ENCODE data around the gene CTSC. TPM values are rescaled to one million over a fixed set of nuclear protein-coding genes. Genes with fewer than 3 reads are reported as not detected.

The CTSC gene
- total and polyA plus RNA-seq, 12 donors, result 6.3 to 161 (median 15.1) TPM

DNA sequence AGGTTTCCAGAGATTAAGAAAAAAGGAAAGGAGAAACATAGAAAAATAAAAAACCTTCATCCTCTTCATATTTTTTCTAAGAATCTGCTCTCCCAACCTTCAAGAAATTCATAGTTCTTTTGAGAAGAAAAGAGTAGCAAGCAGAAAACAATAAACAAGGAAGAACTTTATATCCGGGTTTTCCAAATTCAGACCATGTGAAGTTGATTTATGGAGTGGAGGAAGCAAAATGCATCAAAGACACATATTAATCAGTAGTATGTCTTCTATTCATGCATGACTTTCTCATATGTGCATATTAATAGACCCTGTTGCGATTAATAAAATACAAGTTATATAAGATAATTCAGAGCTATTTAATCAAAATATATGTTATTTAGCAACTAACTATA is 20.5 kb upstream of the CTSC start:
- peak overlapping the region in 4 of 10 donors; percentile 32 to 76 (median 38) for H3K27ac ChIP-seq
- no peaks in the 10 kb centered on the region for H3K9me3 ChIP-seq
- intact Hi-C loops (cut with DNase I), result no loop called here
- no peaks in the 10 kb centered on the region for H3K36me3 ChIP-seq
- peaks cover 0 to 67% (median 0%) of the 10 kb centered on the region in 9 donors for H3K4me1 ChIP-seq
- TF ChIP-seq, protein P1, sequence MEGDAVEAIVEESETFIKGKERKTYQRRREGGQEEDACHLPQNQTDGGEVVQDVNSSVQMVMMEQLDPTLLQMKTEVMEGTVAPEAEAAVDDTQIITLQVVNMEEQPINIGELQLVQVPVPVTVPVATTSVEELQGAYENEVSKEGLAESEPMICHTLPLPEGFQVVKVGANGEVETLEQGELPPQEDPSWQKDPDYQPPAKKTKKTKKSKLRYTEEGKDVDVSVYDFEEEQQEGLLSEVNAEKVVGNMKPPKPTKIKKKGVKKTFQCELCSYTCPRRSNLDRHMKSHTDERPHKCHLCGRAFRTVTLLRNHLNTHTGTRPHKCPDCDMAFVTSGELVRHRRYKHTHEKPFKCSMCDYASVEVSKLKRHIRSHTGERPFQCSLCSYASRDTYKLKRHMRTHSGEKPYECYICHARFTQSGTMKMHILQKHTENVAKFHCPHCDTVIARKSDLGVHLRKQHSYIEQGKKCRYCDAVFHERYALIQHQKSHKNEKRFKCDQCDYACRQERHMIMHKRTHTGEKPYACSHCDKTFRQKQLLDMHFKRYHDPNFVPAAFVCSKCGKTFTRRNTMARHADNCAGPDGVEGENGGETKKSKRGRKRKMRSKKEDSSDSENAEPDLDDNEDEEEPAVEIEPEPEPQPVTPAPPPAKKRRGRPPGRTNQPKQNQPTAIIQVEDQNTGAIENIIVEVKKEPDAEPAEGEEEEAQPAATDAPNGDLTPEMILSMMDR (IDR thresholded peaks at IDR 0.05), result no peak
- WGBS, 2 donors, result 81 to 86% methylated on average over 2 of the region's 2 CpGs
- DNase-seq (no peak), ATAC-seq (no peak)
- H3K27me3 ChIP-seq, result no peaks in the 10 kb centered on the region
- no peak overlapping the region for H3K4me3 ChIP-seq

DNA sequence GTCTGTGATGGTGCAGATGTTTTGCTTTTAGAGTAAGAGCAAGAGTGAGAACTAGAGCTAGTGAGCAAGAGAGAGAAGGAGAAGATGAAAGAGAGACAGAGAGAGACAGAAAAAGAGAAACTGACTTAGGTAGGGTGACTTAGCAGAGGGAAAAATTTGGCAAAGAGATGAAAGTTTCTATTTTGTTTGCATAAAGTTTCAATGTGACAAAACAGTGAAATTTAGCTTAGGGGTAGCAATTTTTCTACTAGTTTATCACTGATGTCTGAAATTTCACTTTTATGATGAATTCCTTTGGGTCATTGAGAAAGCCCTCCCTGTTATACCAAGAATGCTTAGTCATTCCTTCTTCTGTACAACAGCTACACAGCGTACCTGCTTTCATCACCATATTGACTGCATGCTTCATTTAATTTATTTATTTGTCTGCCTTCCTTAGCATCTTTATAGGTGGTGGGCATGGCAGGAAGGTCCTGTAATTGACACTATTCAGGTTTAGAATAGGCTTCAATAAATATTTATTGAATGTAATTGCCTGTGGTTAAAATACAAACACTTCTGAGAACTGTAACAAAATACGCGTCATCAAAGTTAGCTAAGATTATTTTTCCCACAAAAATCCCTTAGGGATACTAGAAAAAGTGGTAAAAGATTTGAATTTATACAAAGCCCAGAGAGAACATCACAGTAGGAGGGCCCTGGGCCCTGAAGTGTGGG is 19.9 kb upstream of the CTSC start:
- 67 to 80% methylated on average over 3 of the region's 3 CpGs for WGBS, 2 donors
- Histone ChIP-seq H3K36me3 (no peaks in the 10 kb centered on the region), H3K27me3 (no peaks in the 10 kb centered on the region), H3K4me3 (no peak overlapping the region), H3K9me3 (no peaks in the 10 kb centered on the region), H3K27ac (peak overlapping the region in 7 of 10 donors; percentile 11 to 76 (median 32)), H3K4me1 (peaks cover 0 to 64% (median 0%) of the 10 kb centered on the region in 9 donors)
- ATAC-seq (peak in 2 of 8 donors; percentile 56 to 73), DNase-seq (no peak)
- TF ChIP-seq, protein P1 (IDR thresholded peaks at IDR 0.05), result no peak
- intact Hi-C loops (cut with DNase I), result no loop called here

DNA sequence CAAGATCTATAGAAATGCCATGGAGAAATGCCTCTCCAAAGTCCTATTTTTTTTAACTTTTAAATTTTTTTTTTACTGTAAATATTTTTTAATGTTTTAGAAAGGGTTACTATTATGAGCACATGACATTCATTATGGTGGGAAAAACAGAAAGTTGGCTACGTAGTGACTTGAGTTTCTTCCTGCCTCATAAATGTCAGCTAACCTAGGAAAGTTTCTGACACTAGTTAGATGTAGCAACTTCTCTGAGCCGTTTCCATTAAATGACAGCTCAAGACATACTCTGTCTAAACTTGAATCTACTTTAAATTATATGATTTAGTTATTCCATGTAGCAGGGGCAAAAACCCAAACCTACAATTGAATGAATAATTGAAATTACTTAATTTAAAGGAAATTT is 18.4 kb upstream of the CTSC start:
- DNase-seq (no peak), ATAC-seq (no peak)
- TF ChIP-seq, protein P1 (IDR thresholded peaks at IDR 0.05), result no peak
- Histone ChIP-seq H3K9me3 (no peaks in the 10 kb centered on the region), H3K27me3 (no peaks in the 10 kb centered on the region), H3K36me3 (no peaks in the 10 kb centered on the region), H3K4me3 (no peak overlapping the region), H3K27ac (peak overlapping the region in 2 of 10 donors; percentile 28 to 76), H3K4me1 (peaks cover 0 to 64% (median 0%) of the 10 kb centered on the region in 9 donors)
- intact Hi-C loops (cut with DNase I), result no loop called here
- WGBS, 2 donors, result 56 to 67% methylated on average over 2 of the region's 2 CpGs

DNA sequence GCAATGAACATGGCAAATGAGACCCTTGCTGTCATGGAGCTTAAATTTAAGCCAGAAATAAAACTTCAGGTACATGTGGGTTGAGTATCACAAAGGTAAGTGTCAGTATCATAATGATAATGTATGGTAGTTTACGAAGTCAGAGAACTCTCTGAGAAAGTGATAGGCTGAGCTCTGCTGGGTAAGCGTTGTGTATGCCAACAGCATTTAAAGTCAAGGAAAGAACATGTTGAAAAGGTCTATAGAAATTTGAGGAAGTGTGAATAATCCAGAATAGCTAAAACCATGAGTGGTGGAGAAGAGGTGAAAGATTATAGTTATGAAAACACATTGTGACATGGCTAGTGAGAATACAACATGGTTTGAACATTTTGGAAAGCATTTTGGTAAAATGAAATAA is 17.4 kb upstream of the CTSC start:
- Histone ChIP-seq H3K36me3 (no peaks in the 10 kb centered on the region), H3K4me3 (no peak overlapping the region), H3K4me1 (peaks cover 0 to 59% (median 0%) of the 10 kb centered on the region in 9 donors), H3K9me3 (no peaks in the 10 kb centered on the region), H3K27me3 (no peaks in the 10 kb centered on the region), H3K27ac (peak overlapping the region in 1 of 10 donors; percentile 61)
- DNase-seq (no peak), ATAC-seq (no peak)
- TF ChIP-seq, protein P1 (IDR thresholded peaks at IDR 0.05), result no peak
- WGBS, 2 donors, result 83 to 84% methylated on average over 2 of the region's 2 CpGs
- intact Hi-C loops (cut with DNase I), result no loop called here

Measured in heart right ventricle (tissue), 16 donors.